HG03558 (cell line): ENCODE results near the gene CDH26.

Experiments
- ATAC-seq: cut with Tn5 transposase; IDR thresholded peaks from one replicate; pipeline ENCODE4 v1.9.1; 2021; ENCODE audit warnings: moderate number of reproducible peaks; ENCODE audit not compliant: unreplicated experiment; ENCODE audit errors: extremely low read depth

The CDH26 gene

GRCh38 chr20:60057123-60057865 is 99.1 kb downstream of the CDH26 start:
- no peak for ATAC-seq

GRCh38 chr20:60057866-60058807 is 99.9 kb downstream of the CDH26 start:
- ATAC-seq = no peak

GRCh38 chr20:60058879-60059278 is 100.7 kb downstream of the CDH26 start:
- ATAC-seq = no peak

GRCh38 chr20:60060006-60060557 is 101.9 kb downstream of the CDH26 start:
- no peak for ATAC-seq

- no peak for ATAC-seq
Measured at GRCh38 chr20:60060593-60060992, 102.4 kb downstream of the CDH26 start.

- no peak for ATAC-seq
Measured at GRCh38 chr20:60062431-60063047, 104.3 kb downstream of the CDH26 start.

GRCh38 chr20:60063048-60063451 is 104.8 kb downstream of the CDH26 start:
- ATAC-seq = no peak

- ATAC-seq = no peak
Measured at GRCh38 chr20:60063739-60064380, 105.6 kb downstream of the CDH26 start.
